H9 (cell line): Measurements from ENCODE around the gene CPNE2. TPM values are rescaled to one million over a fixed set of nuclear protein-coding genes. Genes with fewer than 3 reads are reported as not detected.
A peak's percentile ranks its signal among the peaks of the same experiment; 100 is the strongest.

Source experiments
- DNase-seq: peaks from one replicate; pipeline ENCODE4 v3.0.0-alpha.2; 2017
- H2AFZ ChIP-seq: one replicate; pipeline ENCODE4 v1.6.1; 2013; ENCODE audit warnings: mild to moderate bottlenecking, low read length, control low read depth, moderate library complexity
- H2AK5ac ChIP-seq: 2 replicates; pipeline ENCODE4 v1.6.1; 2013; ENCODE audit warnings: low read length, control low read depth, mixed read lengths; ENCODE audit not compliant: insufficient read length
- H2BK120ac ChIP-seq: one replicate; pipeline ENCODE4 v1.6.1; 2013; ENCODE audit warnings: low read depth, mild to moderate bottlenecking, low read length, control low read depth, inconsistent platforms; ENCODE audit not compliant: poor library complexity, severe bottlenecking
- H2BK12ac ChIP-seq: 2 replicates; pipeline ENCODE4 v1.6.1; 2013; ENCODE audit warnings: low read length, control low read depth, mixed read lengths, low read depth; ENCODE audit not compliant: insufficient read length
- H2BK15ac ChIP-seq: 2 replicates; pipeline ENCODE4 v1.6.1; 2013; ENCODE audit warnings: low read depth, low read length, control low read depth
- H2BK20ac ChIP-seq: one replicate; pipeline ENCODE4 v1.6.1; 2013; ENCODE audit warnings: low read depth, mild to moderate bottlenecking, low read length, control low read depth, inconsistent platforms; ENCODE audit not compliant: poor library complexity, severe bottlenecking
- H2BK5ac ChIP-seq: 2 replicates; pipeline ENCODE4 v1.6.1; 2013; ENCODE audit warnings: low read length, control low read depth, mixed read lengths; ENCODE audit not compliant: insufficient read length
- H3K14ac ChIP-seq: 2 replicates; pipeline ENCODE4 v1.6.1; 2013; ENCODE audit warnings: low read length, control low read depth; ENCODE audit not compliant: insufficient read depth
- H3K18ac ChIP-seq: 2 replicates; pipeline ENCODE4 v1.6.1; 2013; ENCODE audit warnings: low read depth, mild to moderate bottlenecking, mixed read lengths, low read length, control low read depth; ENCODE audit not compliant: insufficient read length
- H3K23ac ChIP-seq: 2 replicates; pipeline ENCODE4 v1.6.1; 2013; ENCODE audit warnings: low read length, control low read depth, mixed read lengths, low read depth; ENCODE audit not compliant: insufficient read length
- H3K23me2 ChIP-seq: 2 replicates; pipeline ENCODE4 v1.6.1; 2013; ENCODE audit warnings: low read depth, mild to moderate bottlenecking, mixed read lengths, low read length, control low read depth; ENCODE audit not compliant: insufficient read length, poor library complexity, severe bottlenecking
- H3K27ac ChIP-seq: 2 replicates; pipeline ENCODE4 v1.5.1; 2013; ENCODE audit warnings: low read length, control low read depth, mixed read lengths, low read depth; ENCODE audit not compliant: insufficient read length
- H3K27me3 ChIP-seq: 2 replicates; pipeline ENCODE4 v1.6.1; 2013; ENCODE audit warnings: low read length, control low read depth, inconsistent platforms; ENCODE audit not compliant: insufficient read depth
- H3K4ac ChIP-seq: 2 replicates; pipeline ENCODE4 v1.6.1; 2013; ENCODE audit warnings: low read depth, mild to moderate bottlenecking, control low read depth, inconsistent platforms, low read length, moderate library complexity
- H3K4me1 ChIP-seq: 2 replicates; pipeline ENCODE4 v1.6.1; 2013; ENCODE audit warnings: low read length, control low read depth, inconsistent platforms; ENCODE audit not compliant: insufficient read depth
- H3K4me2 ChIP-seq: 2 replicates; pipeline ENCODE4 v1.6.1; 2013; ENCODE audit warnings: low read length, control low read depth, mixed read lengths; ENCODE audit not compliant: insufficient read length, insufficient read depth
- H3K56ac ChIP-seq: 2 replicates; pipeline ENCODE4 v1.6.1; 2013; ENCODE audit warnings: low read depth, mild to moderate bottlenecking, mixed read lengths, low read length, control low read depth; ENCODE audit not compliant: insufficient read length
- H3K79me1 ChIP-seq: 2 replicates; pipeline ENCODE4 v1.6.1; 2013; ENCODE audit warnings: low read depth, mild to moderate bottlenecking, moderate library complexity, low read length, control low read depth, inconsistent platforms; ENCODE audit not compliant: insufficient read depth, poor library complexity, severe bottlenecking
- H3K79me2 ChIP-seq: 2 replicates; pipeline ENCODE4 v1.6.1; 2013; ENCODE audit warnings: low read length, control low read depth, inconsistent platforms; ENCODE audit not compliant: insufficient read depth
- H3K9ac ChIP-seq: 2 replicates; pipeline ENCODE4 v1.6.1; 2013; ENCODE audit warnings: low read length, control low read depth, mixed read lengths; ENCODE audit not compliant: insufficient read length; ENCODE audit errors: extremely low read depth
- H3K9me3 ChIP-seq: one replicate; pipeline ENCODE4 v1.6.1; 2013; ENCODE audit warnings: low read depth, low read length, inconsistent platforms; ENCODE audit not compliant: control insufficient read depth
- H3T11ph ChIP-seq: one replicate; pipeline ENCODE4 v1.6.1; 2013; ENCODE audit warnings: mild to moderate bottlenecking, low read length, control low read depth, inconsistent platforms
- H4K20me1 ChIP-seq: one replicate; pipeline ENCODE4 v1.6.1; 2013; ENCODE audit not compliant: control insufficient read depth, insufficient read length, insufficient read depth
- H4K5ac ChIP-seq: 2 replicates; pipeline ENCODE4 v1.6.1; 2013; ENCODE audit warnings: low read depth, mild to moderate bottlenecking, mixed read lengths, low read length, control low read depth; ENCODE audit not compliant: insufficient read length
- H4K8ac ChIP-seq: replicated peaks from 2 replicates; pipeline ENCODE4 v1.6.1; 2013; ENCODE audit warnings: low read length, control low read depth, mixed read lengths, low read depth; ENCODE audit not compliant: insufficient read length
- H4K91ac ChIP-seq: 2 replicates; pipeline ENCODE4 v1.6.1; 2013; ENCODE audit warnings: low read depth, mild to moderate bottlenecking, moderate library complexity, mixed read lengths, low read length, control low read depth; ENCODE audit not compliant: insufficient read length
- H3K27ac Mint-ChIP-seq, 3 experiments: 2 replicates in 2 of 3; 3 replicates in 1 of 3; pipeline ENCODE4 v1.8.0; 2020 to 2021; ENCODE audit warnings: mixed read lengths in 3 of 3, mild to moderate bottlenecking in 1 of 3, moderate library complexity in 1 of 3
- H3K27me3 Mint-ChIP-seq: 2 replicates; pipeline ENCODE4 v1.8.0; 2021; ENCODE audit warnings: low read depth, mild to moderate bottlenecking, moderate library complexity, mixed read lengths
- H3K36me3 Mint-ChIP-seq, 3 experiments: 2 replicates in 2 of 3; 3 replicates in 1 of 3; pipeline ENCODE4 v1.8.0; 2020 to 2021; ENCODE audit warnings: low read depth in 3 of 3, mixed read lengths in 3 of 3; ENCODE audit not compliant: insufficient read depth in 1 of 3
- H3K4me1 Mint-ChIP-seq, 2 experiments: 2 replicates each; pipeline ENCODE4 v1.8.0; 2020; ENCODE audit warnings: mixed read lengths in 2 of 2
- H3K4me3 Mint-ChIP-seq, 2 experiments: 2 replicates in 1 of 2; 3 replicates in 1 of 2; pipeline ENCODE4 v1.8.0; 2020 to 2021; ENCODE audit warnings: mild to moderate bottlenecking in 2 of 2, mixed read lengths in 2 of 2, moderate library complexity in 1 of 2
- H3K9me3 Mint-ChIP-seq, 2 experiments: 2 replicates in 1 of 2; 3 replicates in 1 of 2; pipeline ENCODE4 v1.8.0; 2020; ENCODE audit warnings: mild to moderate bottlenecking in 2 of 2, mixed read lengths in 2 of 2, moderate library complexity in 1 of 2
- WGBS: extraction: QIAGEN DNeasy Blood & Tissue Kit; methylation state at CpG from one replicate; pipeline ENCODE4 v1.1.7; 2013; ENCODE audit warnings: missing lambda C conversion rate, low lambda C conversion rate, mixed read lengths; ENCODE audit not compliant: insufficient read length; ENCODE audit errors: extremely low coverage; 5-methylcytosine and 5-hydroxymethylcytosine counted together
- total RNA-seq: library from RNA; stranded (reverse); gene quantifications from 2 replicates; pipeline ENCODE4 v1.2.1, GENCODE V29; 2021
- TF ChIP-seq, protein P1 (sequence below): fragments of 200-600 bp; sonication (generic); conservative IDR thresholded peaks from 3 replicates; pipeline ENCODE4 v1.8.0; 2021; ENCODE audit warnings: antibody characterized with exemption, mild to moderate bottlenecking

The CPNE2 gene
- total RNA-seq, 1 experiment from 2014 or later: 8.0 TPM

DNA sequence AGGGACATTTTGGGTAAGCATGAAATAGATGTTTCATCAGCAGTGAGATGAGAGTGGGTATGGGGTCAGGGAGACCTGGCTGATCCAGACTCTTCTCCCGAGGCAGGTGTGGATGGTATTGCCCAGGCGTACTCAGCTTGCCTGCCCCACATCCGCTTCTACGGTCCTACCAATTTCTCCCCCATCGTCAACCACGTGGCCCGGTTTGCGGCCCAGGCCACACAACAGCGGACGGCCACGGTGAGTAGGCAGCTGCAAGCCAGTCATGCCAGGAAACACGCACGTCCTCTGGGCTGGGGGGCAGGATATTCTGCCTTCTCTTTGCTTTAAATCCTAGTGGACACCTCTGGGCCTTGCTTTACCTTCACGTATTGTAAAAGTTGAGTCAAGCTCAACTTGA, 44.7 kb downstream of the CPNE2 start:
- Histone ChIP-seq H4K5ac (no peak overlapping the region), H2BK5ac (no peak overlapping the region), H2AFZ (no peak overlapping the region), H3K27ac (no peak overlapping the region), H3T11ph (no peak overlapping the region), H3K9me3 (no peaks in the 10 kb centered on the region), H3K79me2 (no peaks in the 10 kb centered on the region), H3K56ac (no peak overlapping the region), H3K23me2 (no peaks in the 10 kb centered on the region), H4K8ac (no peak overlapping the region), H2BK120ac (no peak overlapping the region), H3K23ac (no peak overlapping the region), H3K4me2 (no peak overlapping the region), H2AK5ac (no peak overlapping the region), H3K18ac (no peak overlapping the region), H4K91ac (no peak overlapping the region), H3K14ac (peak overlapping the region; percentile 1; the same call in 1 of the 2 replicates), H2BK15ac (no peak overlapping the region), H2BK12ac (no peak overlapping the region), H2BK20ac (no peak overlapping the region), H3K79me1 (no peaks in the 10 kb centered on the region), H4K20me1 (no peaks in the 10 kb centered on the region), H3K4me1 (no peaks in the 10 kb centered on the region), H3K4ac (no peak overlapping the region), H3K27me3 (no peaks in the 10 kb centered on the region), H3K9ac (no peak overlapping the region)
- H3K4me1 Mint-ChIP-seq: peaks cover 3 to 12% of the 10 kb centered on the region in 2 experiments
- no peak for DNase-seq
- WGBS: no CpG with 5 or more reads among the region's 14 CpGs
- H3K36me3 Mint-ChIP-seq: no peaks in the 10 kb centered on the region
- peak overlapping the region in 1 of 3 experiments; percentile 59; a peak in 2 of 7 replicates for H3K27ac Mint-ChIP-seq
- no peaks in the 10 kb centered on the region for H3K27me3 Mint-ChIP-seq
- no peaks in the 10 kb centered on the region for H3K9me3 Mint-ChIP-seq
- TF ChIP-seq, protein P1, sequence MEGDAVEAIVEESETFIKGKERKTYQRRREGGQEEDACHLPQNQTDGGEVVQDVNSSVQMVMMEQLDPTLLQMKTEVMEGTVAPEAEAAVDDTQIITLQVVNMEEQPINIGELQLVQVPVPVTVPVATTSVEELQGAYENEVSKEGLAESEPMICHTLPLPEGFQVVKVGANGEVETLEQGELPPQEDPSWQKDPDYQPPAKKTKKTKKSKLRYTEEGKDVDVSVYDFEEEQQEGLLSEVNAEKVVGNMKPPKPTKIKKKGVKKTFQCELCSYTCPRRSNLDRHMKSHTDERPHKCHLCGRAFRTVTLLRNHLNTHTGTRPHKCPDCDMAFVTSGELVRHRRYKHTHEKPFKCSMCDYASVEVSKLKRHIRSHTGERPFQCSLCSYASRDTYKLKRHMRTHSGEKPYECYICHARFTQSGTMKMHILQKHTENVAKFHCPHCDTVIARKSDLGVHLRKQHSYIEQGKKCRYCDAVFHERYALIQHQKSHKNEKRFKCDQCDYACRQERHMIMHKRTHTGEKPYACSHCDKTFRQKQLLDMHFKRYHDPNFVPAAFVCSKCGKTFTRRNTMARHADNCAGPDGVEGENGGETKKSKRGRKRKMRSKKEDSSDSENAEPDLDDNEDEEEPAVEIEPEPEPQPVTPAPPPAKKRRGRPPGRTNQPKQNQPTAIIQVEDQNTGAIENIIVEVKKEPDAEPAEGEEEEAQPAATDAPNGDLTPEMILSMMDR: no peak
- no peak overlapping the region for H3K4me3 Mint-ChIP-seq
